ENCODE data around the gene PLXNC1. TPM values are rescaled to one million over a fixed set of nuclear protein-coding genes. Genes with fewer than 3 reads are reported as not detected.
A peak's percentile ranks its signal among the peaks of the same experiment; 100 is the strongest.

The PLXNC1 gene
- polyA plus RNA-seq, 1 of the 3 experiments (the other 2 are of a cell fraction), result 0.23 TPM

DNA sequence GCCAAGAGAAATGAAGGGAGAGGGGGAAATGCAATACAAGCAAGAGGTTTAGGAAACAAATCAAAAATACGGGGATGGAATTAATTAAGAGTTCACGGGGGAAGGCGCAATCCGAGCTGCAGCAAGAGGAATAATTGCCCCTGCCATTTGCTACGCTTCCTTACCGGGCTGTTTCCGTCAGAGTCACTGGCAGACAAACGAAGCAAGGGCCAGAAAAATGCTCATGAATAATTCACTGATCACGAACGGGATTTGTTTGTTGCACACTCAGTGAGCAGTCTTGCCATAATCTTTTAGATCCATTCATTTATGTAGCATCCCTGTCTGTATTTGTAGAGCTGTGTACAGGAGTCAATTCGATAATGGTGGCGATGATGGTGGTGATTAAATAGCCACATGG lies 39.0 kb downstream of the PLXNC1 start:
- peak overlapping the region; percentile 35 to 44; a peak in 3 of 4 replicates for H3K4me3 ChIP-seq (ENCODE audit: low read depth in 2 of 2, low read length in 1 of 2)
- 0 out of 2 replicates have a peak overlapping the region, but pooled peaks have one; percentile 75 for H2AFZ ChIP-seq (ENCODE audit: low read depth)
- peaks cover 6 to 10% of the 10 kb centered on the region in 2 experiments; a peak in 1 of 4 replicates for H3K4me1 ChIP-seq (ENCODE audit: control insufficient read depth in 1 of 2, insufficient read depth in 2 of 2, low read depth in 1 of 2, low read length in 1 of 2)
- H3K9me3 ChIP-seq, result no peaks in the 10 kb centered on the region
- no peaks in the 10 kb centered on the region for H3K9me2 ChIP-seq
- H3K27me3 ChIP-seq (ENCODE audit: insufficient read depth), result no peaks in the 10 kb centered on the region
- WGBS (ENCODE audit: low lambda C conversion rate), result 46% methylated on average over 12 of the region's 12 CpGs
- no peaks in the 10 kb centered on the region for H4K20me1 ChIP-seq (ENCODE audit: insufficient read depth)
- DNase-seq, result peak; percentile 37
- peak overlapping the region in 1 of 2 experiments; percentile 56; a peak in 2 of 4 replicates for H3K27ac ChIP-seq (ENCODE audit: low read depth in 2 of 2, low read length in 1 of 2)
- H3K36me3 ChIP-seq (replicated peaks in 1 of 2; ENCODE audit: control insufficient read depth in 1 of 2, insufficient read depth in 2 of 2, low read length in 1 of 2), result no peaks in the 10 kb centered on the region
- no peaks in the 10 kb centered on the region for H3K79me2 ChIP-seq (ENCODE audit: insufficient read depth)
- no peak overlapping the region for H3K9ac ChIP-seq
- TF ChIP-seq SIN3A (IDR thresholded peaks at IDR 0.05; ENCODE audit: borderline replicate concordance, low read depth, low read length) (no peak), REST (IDR thresholded peaks at IDR 0.05; ENCODE audit: low read depth, low read length) (no peak), MEF2A (IDR thresholded peaks at IDR 0.05; ENCODE audit: borderline replicate concordance, low read depth) (no peak), SMC3 (IDR thresholded peaks at IDR 0.05; ENCODE audit: low read depth, low read length) (no peak), CTCF (IDR thresholded peaks at IDR 0.05) (no peak)
- TF ChIP-seq, protein P1, sequence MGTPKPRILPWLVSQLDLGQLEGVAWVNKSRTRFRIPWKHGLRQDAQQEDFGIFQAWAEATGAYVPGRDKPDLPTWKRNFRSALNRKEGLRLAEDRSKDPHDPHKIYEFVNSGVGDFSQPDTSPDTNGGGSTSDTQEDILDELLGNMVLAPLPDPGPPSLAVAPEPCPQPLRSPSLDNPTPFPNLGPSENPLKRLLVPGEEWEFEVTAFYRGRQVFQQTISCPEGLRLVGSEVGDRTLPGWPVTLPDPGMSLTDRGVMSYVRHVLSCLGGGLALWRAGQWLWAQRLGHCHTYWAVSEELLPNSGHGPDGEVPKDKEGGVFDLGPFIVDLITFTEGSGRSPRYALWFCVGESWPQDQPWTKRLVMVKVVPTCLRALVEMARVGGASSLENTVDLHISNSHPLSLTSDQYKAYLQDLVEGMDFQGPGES (IDR thresholded peaks at IDR 0.05; ENCODE audit: low read depth, low read length), result no peak
- TF ChIP-seq, protein P2, sequence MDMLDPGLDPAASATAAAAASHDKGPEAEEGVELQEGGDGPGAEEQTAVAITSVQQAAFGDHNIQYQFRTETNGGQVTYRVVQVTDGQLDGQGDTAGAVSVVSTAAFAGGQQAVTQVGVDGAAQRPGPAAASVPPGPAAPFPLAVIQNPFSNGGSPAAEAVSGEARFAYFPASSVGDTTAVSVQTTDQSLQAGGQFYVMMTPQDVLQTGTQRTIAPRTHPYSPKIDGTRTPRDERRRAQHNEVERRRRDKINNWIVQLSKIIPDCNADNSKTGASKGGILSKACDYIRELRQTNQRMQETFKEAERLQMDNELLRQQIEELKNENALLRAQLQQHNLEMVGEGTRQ (IDR thresholded peaks at IDR 0.05; ENCODE audit: borderline replicate concordance, low read depth, low read length), result no peak
- H3K4me2 ChIP-seq, result peak overlapping the region; percentile 67
- no peaks in the 10 kb centered on the region for H3F3A ChIP-seq (replicated peaks; ENCODE audit: insufficient read depth)
- ChIA-PET POLR2A (no interaction called here), CTCF (interaction anchor here (1.0 to 1.5 kb wide), 2 partner anchors 9 to 112 kb away, joined by 3 read pairs; no protein-coding TSS in a partner anchor)

GRCh38 chr12:94190623-94191022 lies 42.2 kb downstream of the PLXNC1 start:
- DNase-seq, result no peak
- POLR2A ChIA-PET, result no interaction called here
- Histone ChIP-seq H3K27me3 (ENCODE audit: insufficient read depth) (no peaks in the 10 kb centered on the region), H3K27ac (ENCODE audit: low read depth in 2 of 2, low read length in 1 of 2) (no peak overlapping the region), H3K36me3 (replicated peaks in 1 of 2; ENCODE audit: control insufficient read depth in 1 of 2, insufficient read depth in 2 of 2, low read length in 1 of 2) (no peaks in the 10 kb centered on the region), H3K4me3 (ENCODE audit: low read depth in 2 of 2, low read length in 1 of 2) (no peak overlapping the region), H2AFZ (ENCODE audit: low read depth) (no peak overlapping the region), H4K20me1 (ENCODE audit: insufficient read depth) (no peaks in the 10 kb centered on the region), H3K9me2 (no peaks in the 10 kb centered on the region), H3F3A (replicated peaks; ENCODE audit: insufficient read depth) (no peaks in the 10 kb centered on the region), H3K4me2 (no peak overlapping the region), H3K4me1 (ENCODE audit: control insufficient read depth in 1 of 2, insufficient read depth in 2 of 2, low read depth in 1 of 2, low read length in 1 of 2) (peaks cover 6 to 10% of the 10 kb centered on the region in 2 experiments; a peak in 1 of 4 replicates), H3K9me3 (no peaks in the 10 kb centered on the region), H3K9ac (no peak overlapping the region), H3K79me2 (ENCODE audit: insufficient read depth) (no peaks in the 10 kb centered on the region)
- 44% methylated on average over 1 of the region's 2 CpGs for WGBS (ENCODE audit: low lambda C conversion rate)
- CTCF ChIA-PET, result no interaction called here
- TF ChIP-seq SIN3A (IDR thresholded peaks at IDR 0.05; ENCODE audit: borderline replicate concordance, low read depth, low read length), result no peak
- TF ChIP-seq, protein P2 (IDR thresholded peaks at IDR 0.05; ENCODE audit: borderline replicate concordance, low read depth, low read length), result no peak
- no peak for TF ChIP-seq GABPA (IDR thresholded peaks at IDR 0.05; ENCODE audit: low read depth)

All from SK-N-SH (cell line).